ENCODE measurements around the gene LUC7L2.
"Not testable (repeated sequence)": the region's sequence is repeated elsewhere in the genome, so short reads cannot be mapped to it uniquely, and the experiment has no call there.

Gene LUC7L2

DNA sequence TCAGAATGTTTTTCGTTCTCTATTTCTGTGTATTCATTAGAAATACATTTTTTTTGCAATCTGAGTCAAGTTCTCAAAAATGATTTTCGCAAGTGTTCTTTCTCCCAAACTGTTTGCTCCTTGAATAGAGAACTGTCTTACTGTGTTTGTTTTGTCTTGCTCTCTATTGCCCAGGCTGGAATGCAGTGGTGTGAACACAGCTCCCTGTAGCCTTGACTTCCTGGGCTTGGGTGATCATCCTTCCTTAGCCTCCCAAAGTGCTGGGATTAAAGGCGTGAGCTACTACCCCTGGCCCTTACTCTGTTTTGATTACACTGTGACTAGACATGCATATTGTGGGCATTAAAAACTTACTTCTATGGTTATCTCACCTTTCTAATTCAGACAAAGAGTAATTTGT is 56.7 kb downstream of the LUC7L2 start:
- no peak for DNase-seq (ENCODE audit: insufficient read length)

DNA sequence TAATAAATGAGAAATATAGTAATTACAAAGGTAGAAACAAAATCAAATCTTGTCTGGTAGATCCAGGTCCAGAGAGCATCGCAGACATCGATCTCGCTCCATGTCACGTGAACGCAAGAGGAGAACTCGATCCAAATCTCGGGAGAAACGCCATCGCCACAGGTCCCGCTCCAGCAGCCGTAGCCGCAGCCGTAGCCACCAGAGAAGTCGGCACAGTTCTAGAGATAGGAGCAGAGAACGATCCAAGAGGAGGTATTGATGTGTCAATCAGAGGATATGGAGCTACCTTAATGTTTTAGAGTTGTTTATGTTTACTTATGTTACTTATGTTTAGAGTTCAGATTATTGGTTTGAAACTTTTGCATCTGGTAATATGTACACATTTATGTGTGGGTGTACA is 57.8 kb downstream of the LUC7L2 start:
- DNase-seq (ENCODE audit: insufficient read length) (no peak), FAIRE-seq (no peak)
- TF ChIP-seq POLR2A (IDR thresholded peaks at IDR 0.05; ENCODE audit: low read depth, low read length) (no peak), POLR2AphosphoS5 (IDR thresholded peaks at IDR 0.05; ENCODE audit: low read depth, low read length) (no peak), TAF1 (IDR thresholded peaks at IDR 0.05; ENCODE audit: borderline replicate concordance, low read depth, low read length) (no peak)

More for the DNA sequence above, 56.7 kb downstream of the LUC7L2 start:
- TF ChIP-seq POLR2A (IDR thresholded peaks at IDR 0.05; ENCODE audit: low read depth, low read length) (no peak), POLR2AphosphoS5 (IDR thresholded peaks at IDR 0.05; ENCODE audit: low read depth, low read length) (no peak), TAF1 (IDR thresholded peaks at IDR 0.05; ENCODE audit: borderline replicate concordance, low read depth, low read length) (no peak)
- FAIRE-seq, result no peak

DNA sequence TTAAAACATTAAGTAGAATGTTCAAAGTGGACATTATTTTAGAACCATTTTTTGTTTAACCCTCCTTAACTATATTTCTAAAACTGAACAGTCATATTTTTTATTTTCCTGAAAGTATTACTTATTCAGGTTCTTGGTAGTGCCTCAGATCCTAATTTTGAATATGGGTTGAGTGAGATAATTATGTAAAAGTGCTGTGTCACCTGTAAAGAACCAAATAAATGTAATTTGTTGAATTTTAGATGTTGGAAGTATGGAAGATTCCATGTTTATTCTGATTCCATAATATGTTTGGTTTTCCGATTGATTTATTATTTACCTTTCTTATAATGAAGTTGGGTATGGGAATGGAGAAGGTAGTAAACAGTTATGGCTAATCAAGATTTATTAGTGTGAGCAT is 61.4 kb downstream of the LUC7L2 start:
- DNase-seq (ENCODE audit: insufficient read length), result no peak
- FAIRE-seq, result no peak
- TF ChIP-seq TAF1 (IDR thresholded peaks at IDR 0.05; ENCODE audit: borderline replicate concordance, low read depth, low read length) (no peak), POLR2AphosphoS5 (IDR thresholded peaks at IDR 0.05; ENCODE audit: low read depth, low read length) (no peak), POLR2A (IDR thresholded peaks at IDR 0.05; ENCODE audit: low read depth, low read length) (no peak)

DNA sequence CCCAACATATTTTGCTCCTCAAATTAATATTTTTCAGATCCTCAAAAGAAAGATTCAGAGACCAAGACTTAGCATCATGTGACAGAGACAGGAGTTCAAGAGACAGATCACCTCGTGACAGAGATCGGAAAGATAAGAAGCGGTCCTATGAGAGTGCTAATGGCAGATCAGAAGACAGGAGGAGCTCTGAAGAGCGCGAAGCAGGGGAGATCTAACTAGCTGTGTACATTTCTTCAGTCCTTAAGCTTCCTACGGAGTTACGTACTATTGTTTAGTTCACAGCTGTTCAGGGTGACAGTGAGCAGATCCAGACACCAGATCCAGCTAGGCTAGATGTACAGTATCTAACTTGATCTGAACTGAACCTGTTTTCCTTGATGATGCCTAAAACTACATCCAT is 62.4 kb downstream of the LUC7L2 start:
- TF ChIP-seq TAF1 (IDR thresholded peaks at IDR 0.05; ENCODE audit: borderline replicate concordance, low read depth, low read length), result no peak
- TF ChIP-seq POLR2A (IDR thresholded peaks at IDR 0.05; ENCODE audit: low read depth, low read length), result no peak
- TF ChIP-seq POLR2AphosphoS5 (IDR thresholded peaks at IDR 0.05; ENCODE audit: low read depth, low read length), result no peak

DNA sequence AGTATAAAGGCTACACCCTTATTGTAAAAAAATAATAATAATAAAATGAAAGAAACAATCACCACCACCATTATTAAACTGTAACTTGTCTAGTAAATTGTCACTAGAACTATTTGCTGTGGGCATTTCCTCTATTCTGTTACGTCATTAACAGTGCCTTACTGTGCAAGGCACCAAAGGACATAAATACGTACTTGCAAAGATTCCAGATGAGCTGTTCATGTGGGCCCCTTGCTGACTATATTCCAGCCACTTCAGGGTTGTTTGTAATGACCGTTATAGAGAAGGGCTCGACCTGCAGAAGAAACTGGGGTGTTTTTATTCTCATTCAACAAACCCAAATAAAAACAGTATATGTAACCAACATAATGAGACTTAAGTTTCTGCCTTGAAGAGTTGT is 63.4 kb downstream of the LUC7L2 start:
- TF ChIP-seq TAF1 (IDR thresholded peaks at IDR 0.05; ENCODE audit: borderline replicate concordance, low read depth, low read length) (no peak), POLR2AphosphoS5 (IDR thresholded peaks at IDR 0.05; ENCODE audit: low read depth, low read length) (no peak), POLR2A (IDR thresholded peaks at IDR 0.05; ENCODE audit: low read depth, low read length) (no peak)
- FAIRE-seq (no peak), DNase-seq (ENCODE audit: insufficient read length) (no peak)

More for the DNA sequence above, 62.4 kb downstream of the LUC7L2 start:
- FAIRE-seq (no peak), DNase-seq (ENCODE audit: insufficient read length) (no peak)

DNA sequence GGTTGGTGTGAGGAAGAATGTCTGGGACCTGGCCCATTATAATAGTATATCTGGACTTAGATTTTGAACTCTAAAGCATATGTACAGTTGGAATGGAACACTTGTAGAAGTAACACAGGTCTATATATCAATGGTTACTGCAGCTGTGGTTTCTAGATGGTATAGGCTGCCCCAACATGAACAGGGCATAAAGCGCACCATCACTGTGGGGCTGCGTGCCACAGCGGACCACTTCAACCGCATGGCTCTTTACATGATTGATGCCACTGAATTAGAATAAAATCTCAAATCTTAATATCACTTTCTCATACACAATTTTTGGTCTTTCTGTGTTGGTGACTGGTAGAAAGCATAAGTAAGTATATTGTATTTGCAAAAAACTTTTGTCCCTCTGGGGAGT is 64.3 kb downstream of the LUC7L2 start:
- no peak for FAIRE-seq
- TF ChIP-seq POLR2AphosphoS5 (IDR thresholded peaks at IDR 0.05; ENCODE audit: low read depth, low read length), result no peak

DNA sequence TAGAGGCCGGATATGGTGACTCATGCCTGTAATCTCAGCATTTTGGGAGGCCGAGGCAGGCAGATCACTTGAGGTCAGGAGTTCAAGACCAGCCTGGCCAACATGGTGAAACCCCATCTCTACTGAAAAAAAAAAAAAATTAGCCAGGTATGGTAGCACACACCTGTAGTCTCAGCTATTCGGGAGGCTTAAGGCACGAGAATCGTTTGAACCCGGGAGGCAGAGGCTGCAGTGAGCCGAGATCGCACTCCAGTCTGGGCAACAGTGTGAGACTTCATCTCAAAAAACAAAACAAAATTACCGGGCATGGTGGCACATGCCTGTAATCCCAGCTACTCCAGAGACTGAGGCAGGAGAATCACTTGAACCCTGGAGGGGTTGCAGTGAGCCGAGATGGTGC is 66.0 kb downstream of the LUC7L2 start:
- FAIRE-seq; DNase-seq (ENCODE audit: insufficient read length): not testable (repeated sequence)

More for the DNA sequence above, 64.3 kb downstream of the LUC7L2 start:
- DNase-seq (ENCODE audit: insufficient read length), result no peak

DNA sequence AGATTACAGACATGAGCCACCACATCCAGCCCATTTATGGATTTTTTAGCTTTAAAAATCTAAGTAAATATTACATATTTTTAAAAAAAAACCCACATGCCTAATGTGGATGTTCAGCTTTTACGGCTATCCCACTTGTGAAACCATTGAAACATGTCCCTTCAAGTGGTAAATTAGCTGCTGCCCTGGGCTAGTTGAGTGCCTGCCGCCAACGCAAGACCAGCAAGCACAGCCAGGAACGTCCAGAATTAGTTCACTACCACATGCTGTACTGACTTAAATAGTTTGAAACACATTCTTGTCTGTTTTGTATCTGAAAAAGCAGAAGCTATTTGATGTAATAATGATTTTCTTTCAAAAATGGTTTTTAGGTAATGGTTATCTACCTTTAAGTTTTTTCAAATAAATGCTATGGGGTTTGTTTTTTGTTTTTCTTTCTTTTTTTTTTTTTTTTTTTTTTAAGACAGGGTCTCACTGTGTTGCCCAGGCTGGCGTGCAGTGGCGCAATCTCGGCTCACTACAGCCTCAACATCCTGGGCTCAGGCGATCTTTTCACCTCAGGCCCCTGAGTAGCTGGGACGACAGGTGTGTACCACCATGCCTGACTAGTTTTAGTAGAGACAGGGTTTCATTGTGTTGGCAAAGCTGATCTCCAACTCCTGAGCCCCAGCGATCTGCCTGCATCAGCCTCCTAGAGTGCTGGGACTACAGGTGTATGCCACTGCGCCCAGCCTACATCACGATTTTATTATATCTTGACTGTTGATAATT is 66.7 kb downstream of the LUC7L2 start:
- TF ChIP-seq TAF1 (IDR thresholded peaks at IDR 0.05; ENCODE audit: borderline replicate concordance, low read depth, low read length), result no peak
- no peak for TF ChIP-seq POLR2AphosphoS5 (IDR thresholded peaks at IDR 0.05; ENCODE audit: low read depth, low read length)
- no peak for TF ChIP-seq POLR2A (IDR thresholded peaks at IDR 0.05; ENCODE audit: low read depth, low read length)
- DNase-seq (ENCODE audit: insufficient read length) (no peak), FAIRE-seq (no peak)

DNA sequence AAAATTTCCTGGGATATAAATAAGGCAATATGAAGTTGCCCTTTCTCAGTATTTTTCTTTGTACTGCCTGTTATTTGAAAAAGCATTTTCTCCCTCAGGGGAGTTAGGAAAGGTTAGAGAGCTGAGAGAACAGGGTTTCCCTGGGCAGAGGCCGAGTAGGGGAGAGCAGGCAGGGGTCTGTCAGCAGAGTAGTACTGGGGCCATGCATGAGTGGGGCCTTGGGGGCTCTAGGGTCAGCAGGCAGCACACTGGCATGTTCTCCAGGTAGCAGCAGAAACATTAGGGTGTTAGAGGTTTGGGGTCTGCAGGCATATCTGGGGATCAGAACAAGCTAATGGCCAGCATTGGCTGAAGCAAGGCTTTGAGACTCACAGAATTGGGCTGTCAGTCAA is 67.3 kb downstream of the LUC7L2 start:
- DNase-seq (ENCODE audit: insufficient read length) (no peak), FAIRE-seq (no peak)
- no peak for TF ChIP-seq POLR2AphosphoS5 (IDR thresholded peaks at IDR 0.05; ENCODE audit: low read depth, low read length)
- no peak for TF ChIP-seq POLR2A (IDR thresholded peaks at IDR 0.05; ENCODE audit: low read depth, low read length)
- TF ChIP-seq TAF1 (IDR thresholded peaks at IDR 0.05; ENCODE audit: borderline replicate concordance, low read depth, low read length), result no peak

DNA sequence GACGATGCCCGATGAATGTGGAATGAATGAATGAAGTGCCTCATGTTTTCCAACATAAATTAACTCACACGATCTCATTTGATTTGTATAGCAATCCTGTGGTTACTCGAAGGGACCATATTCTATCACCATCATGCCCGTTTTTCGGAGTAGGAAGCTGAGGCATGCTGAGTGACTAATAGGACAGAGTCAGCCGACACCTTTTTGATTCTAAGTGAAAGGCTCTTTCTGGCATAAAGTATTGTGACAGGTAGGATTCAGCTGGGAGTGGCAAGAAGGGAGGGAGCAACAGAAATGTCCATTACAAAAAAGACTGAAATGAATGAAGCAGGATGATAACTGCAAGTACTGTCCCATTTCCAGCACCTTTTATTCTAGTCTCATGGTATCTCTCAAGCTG is 68.1 kb downstream of the LUC7L2 start:
- TF ChIP-seq TAF1 (IDR thresholded peaks at IDR 0.05; ENCODE audit: borderline replicate concordance, low read depth, low read length), result no peak
- TF ChIP-seq POLR2A (IDR thresholded peaks at IDR 0.05; ENCODE audit: low read depth, low read length), result no peak
- TF ChIP-seq POLR2AphosphoS5 (IDR thresholded peaks at IDR 0.05; ENCODE audit: low read depth, low read length), result no peak
- DNase-seq (ENCODE audit: insufficient read length) (no peak), FAIRE-seq (no peak)

DNA sequence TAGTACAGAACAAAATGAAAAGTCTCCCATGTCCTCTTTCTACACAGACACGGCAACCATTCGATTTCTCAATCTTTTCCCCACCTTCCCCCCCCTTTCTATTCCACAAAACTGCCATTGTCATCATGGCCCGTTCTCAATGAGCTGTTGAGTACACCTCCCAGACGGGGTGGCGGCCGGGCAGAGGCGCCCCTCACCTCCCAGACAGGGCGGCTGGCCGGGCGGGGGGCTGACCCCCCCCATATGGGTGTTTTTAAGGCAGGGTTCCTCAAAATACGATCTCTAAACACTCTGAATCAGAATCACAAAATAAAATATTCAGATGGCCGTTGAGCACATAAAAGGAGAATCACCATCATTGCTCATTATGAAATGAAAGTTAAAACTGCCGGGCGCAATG is 70.0 kb downstream of the LUC7L2 start:
- FAIRE-seq; DNase-seq (ENCODE audit: insufficient read length): not testable (repeated sequence)

DNA sequence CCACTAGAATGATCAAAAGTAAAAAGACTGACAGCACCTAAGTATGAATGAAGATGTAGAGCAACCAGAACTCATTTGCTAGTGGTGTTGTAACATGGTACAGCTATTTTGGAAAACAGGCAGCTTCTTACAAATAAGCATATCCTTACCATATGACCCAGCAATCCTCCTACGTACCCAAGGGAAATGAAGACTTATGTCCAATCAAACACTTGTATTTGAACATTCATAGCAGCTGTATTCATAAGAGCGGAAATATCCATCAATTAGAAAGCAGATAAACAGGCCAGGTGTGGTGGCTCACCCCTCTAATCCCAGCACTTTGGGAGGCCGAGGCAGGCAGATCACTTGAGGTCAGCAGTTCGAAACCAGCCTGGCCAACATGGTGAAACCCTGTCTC is 70.7 kb downstream of the LUC7L2 start:
- no peak for FAIRE-seq
- DNase-seq (ENCODE audit: insufficient read length), result no peak
- TF ChIP-seq POLR2AphosphoS5 (IDR thresholded peaks at IDR 0.05; ENCODE audit: low read depth, low read length), result no peak
- no peak for TF ChIP-seq POLR2A (IDR thresholded peaks at IDR 0.05; ENCODE audit: low read depth, low read length)
- TF ChIP-seq TAF1 (IDR thresholded peaks at IDR 0.05; ENCODE audit: borderline replicate concordance, low read depth, low read length), result no peak

DNA sequence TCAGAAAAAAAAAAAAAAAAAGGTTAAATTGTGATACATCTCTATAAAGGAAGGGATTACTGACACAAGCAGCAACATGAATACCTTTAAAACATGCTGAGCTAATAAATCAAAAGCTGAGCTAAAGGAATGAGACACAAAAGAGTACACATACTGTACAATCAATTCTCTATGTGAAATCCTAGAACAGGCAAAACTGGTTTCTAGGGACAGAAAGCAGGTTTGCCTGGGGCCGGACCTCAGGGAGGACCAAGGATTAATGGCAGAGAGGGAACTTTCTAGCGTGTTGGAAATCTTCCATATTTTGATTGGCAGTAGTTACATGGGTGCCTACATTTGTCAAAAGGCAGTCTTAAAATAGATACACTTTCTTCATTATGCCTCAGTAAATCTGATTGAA is 71.3 kb downstream of the LUC7L2 start:
- DNase-seq (ENCODE audit: insufficient read length) (no peak), FAIRE-seq (no peak)
- TF ChIP-seq TAF1 (IDR thresholded peaks at IDR 0.05; ENCODE audit: borderline replicate concordance, low read depth, low read length) (no peak), POLR2A (IDR thresholded peaks at IDR 0.05; ENCODE audit: low read depth, low read length) (no peak), POLR2AphosphoS5 (IDR thresholded peaks at IDR 0.05; ENCODE audit: low read depth, low read length) (no peak)
